ENCODE data around the gene CFAP221.

The CFAP221 gene

DNA sequence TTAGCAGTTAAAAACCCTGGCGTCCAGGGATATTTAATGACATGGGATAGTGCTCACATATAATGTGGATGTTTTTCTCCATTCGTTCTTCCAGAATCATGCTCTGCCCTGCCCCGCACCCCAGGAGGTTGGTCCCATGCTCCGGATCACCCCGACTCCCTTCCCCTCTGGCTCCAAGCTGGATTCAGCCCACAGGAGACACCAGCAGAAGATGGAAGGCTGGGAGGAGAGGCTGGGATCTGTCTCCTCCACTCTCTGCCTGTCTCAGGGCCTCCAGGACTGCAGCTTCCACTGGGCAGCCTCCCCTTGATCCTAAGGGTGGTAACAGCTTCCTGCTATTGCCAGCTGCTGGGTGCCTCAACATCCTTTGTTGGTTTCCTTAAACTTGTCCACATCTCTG lies 159.3 kb downstream of the CFAP221 start:
- no peak for DNase-seq

DNA sequence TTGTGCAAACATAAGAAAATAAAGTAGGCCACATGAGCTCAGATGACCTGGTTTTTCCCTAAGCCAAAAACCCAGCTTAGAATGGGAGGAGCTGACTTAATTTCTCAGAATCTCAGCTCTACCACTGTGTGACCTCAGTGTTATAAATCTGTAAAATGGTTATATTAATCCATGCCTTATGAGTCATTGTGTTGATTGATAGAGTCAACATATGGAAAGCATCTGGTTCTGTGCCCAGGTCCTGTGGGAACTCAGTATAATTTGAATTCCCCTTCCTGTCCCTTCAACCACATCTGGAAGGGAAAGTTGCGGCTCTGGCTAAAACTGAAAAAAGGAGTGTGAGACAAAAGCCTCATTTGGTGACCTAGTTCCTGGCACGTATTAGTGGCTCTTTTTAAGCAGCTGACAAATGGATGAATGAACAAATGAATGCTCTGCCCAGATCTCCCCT lies 160.4 kb downstream of the CFAP221 start:
- DNase-seq = no peak

DNA sequence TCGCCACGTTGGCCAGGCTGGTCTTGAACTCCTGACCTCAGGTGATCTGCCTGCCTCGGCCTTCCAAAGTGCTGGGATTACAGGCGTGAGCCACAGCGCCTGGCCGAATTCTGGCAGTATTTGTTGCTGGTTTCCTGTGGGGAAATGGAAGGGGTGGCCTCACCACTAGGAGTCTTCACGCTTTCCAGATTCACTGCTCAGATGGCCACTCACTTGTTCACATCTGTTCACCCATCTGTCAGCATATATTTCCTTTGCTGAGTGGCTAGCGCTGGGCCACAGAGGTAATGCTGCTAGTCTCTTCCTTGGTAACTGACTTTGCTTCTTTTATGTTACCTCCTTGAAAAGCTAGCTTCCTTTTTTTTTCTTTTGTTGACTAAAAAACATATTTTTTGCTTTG lies 162.0 kb downstream of the CFAP221 start:
- no peak for DNase-seq
